Liver (tissue), 3 donors: Measurements from ENCODE around the gene SHANK2.

ENCODE experiments used
- EGR1 ChIP-seq, 2 donors: IDR thresholded peaks; 2 replicates each; pipeline ENCODE4 v1.6.1; 2016 to 2018; ENCODE audit warnings: antibody characterized with exemption in 2 of 2, low read depth in 2 of 2
- FOXA1 ChIP-seq: IDR thresholded peaks from 2 replicates; pipeline ENCODE4 v1.6.1; 2016; ENCODE audit warnings: antibody characterized with exemption
- GABPA ChIP-seq, 2 donors: IDR thresholded peaks in 1 of 2; conservative IDR thresholded peaks in 1 of 2; 2 replicates each; pipeline ENCODE4 v1.6.1; 2016; ENCODE audit warnings: antibody characterized with exemption in 2 of 2, mild to moderate bottlenecking in 1 of 2, moderate library complexity in 1 of 2
- RAD21 ChIP-seq, 2 donors: IDR thresholded peaks; 2 replicates each; pipeline ENCODE4 v1.6.1; 2016; ENCODE audit warnings: antibody characterized with exemption in 2 of 2, mild to moderate bottlenecking in 2 of 2
- SP1 ChIP-seq: IDR thresholded peaks from 2 replicates; pipeline ENCODE4 v1.6.1; 2018; ENCODE audit warnings: antibody characterized with exemption, mild to moderate bottlenecking
- TAF1 ChIP-seq: conservative IDR thresholded peaks from 2 replicates; pipeline ENCODE4 v1.6.1; 2016; ENCODE audit warnings: antibody characterized with exemption, mild to moderate bottlenecking
- YY1 ChIP-seq: IDR thresholded peaks from 2 replicates; pipeline ENCODE4 v1.6.1; 2016; ENCODE audit warnings: antibody characterized with exemption, mild to moderate bottlenecking
- TF ChIP-seq, protein P1 (sequence below): fragments of 150-350 bp; IDR thresholded peaks from 2 replicates; pipeline ENCODE4 v1.5.1; 2017; ENCODE audit warnings: improper control_type of control experiment, low read depth, low read length; ENCODE audit not compliant: missing input control
- TF ChIP-seq, protein P2 (sequence below): IDR thresholded peaks from 2 replicates; pipeline ENCODE4 v1.6.1; 2016; ENCODE audit warnings: antibody characterized with exemption
- TF ChIP-seq, protein P3 (sequence below): IDR thresholded peaks from 2 replicates; pipeline ENCODE4 v1.6.1; 2016; ENCODE audit warnings: antibody characterized with exemption
- TF ChIP-seq, protein P4 (sequence below): IDR thresholded peaks from 2 replicates; pipeline ENCODE4 v1.6.1; 2016; ENCODE audit warnings: antibody characterized with exemption
- donor health status: healthy.
- donor health status: healthy.

DNA sequence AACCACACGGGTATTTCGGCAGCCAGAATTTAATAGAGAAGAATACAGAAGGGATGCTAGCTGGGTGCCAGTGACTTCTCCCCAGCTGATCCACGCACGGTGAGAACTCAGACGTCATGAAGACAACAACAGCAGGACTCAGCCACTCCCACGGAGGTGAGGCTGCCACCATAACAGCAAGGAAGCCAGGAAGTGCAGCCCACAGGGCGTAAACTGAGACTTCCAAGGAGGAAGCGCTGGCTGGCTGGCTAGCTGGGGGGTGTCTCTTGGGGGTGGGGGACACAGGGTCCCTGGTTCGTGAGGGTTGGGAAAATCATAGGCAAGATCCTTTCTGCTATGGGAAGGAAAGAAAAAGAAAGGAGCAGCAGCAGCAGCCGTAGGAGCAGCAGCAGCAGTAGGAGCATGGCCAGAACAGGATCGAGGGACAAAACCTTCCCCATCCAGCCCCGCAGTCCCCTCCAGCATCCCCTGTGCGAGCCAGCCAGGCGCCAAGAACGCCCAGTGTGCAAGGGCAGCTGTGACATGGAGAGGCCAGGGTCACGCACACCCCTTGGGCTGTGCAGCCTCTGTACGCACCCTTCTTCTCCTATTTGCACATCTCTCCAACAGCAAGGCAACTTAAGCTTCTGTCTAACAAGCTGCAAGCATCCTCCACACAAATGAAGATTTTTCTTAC, 49.6 kb upstream of the SHANK2 start:
- TF ChIP-seq, protein P1, sequence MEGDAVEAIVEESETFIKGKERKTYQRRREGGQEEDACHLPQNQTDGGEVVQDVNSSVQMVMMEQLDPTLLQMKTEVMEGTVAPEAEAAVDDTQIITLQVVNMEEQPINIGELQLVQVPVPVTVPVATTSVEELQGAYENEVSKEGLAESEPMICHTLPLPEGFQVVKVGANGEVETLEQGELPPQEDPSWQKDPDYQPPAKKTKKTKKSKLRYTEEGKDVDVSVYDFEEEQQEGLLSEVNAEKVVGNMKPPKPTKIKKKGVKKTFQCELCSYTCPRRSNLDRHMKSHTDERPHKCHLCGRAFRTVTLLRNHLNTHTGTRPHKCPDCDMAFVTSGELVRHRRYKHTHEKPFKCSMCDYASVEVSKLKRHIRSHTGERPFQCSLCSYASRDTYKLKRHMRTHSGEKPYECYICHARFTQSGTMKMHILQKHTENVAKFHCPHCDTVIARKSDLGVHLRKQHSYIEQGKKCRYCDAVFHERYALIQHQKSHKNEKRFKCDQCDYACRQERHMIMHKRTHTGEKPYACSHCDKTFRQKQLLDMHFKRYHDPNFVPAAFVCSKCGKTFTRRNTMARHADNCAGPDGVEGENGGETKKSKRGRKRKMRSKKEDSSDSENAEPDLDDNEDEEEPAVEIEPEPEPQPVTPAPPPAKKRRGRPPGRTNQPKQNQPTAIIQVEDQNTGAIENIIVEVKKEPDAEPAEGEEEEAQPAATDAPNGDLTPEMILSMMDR: no peak
- TF ChIP-seq, protein P2, sequence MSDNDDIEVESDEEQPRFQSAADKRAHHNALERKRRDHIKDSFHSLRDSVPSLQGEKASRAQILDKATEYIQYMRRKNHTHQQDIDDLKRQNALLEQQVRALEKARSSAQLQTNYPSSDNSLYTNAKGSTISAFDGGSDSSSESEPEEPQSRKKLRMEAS: no peak
- TF ChIP-seq RAD21 (IDR thresholded peaks at IDR 0.05) (no peak), GABPA (IDR thresholded peaks at IDR 0.05 in 1 of 2, conservative IDR thresholded peaks at IDR 0.05 in 1 of 2) (no peak), TAF1 (no peak), FOXA1 (no peak), YY1 (no peak), SP1 (no peak), EGR1 (IDR thresholded peaks at IDR 0.05; ENCODE audit: low read depth in 2 of 2) (no peak)
- TF ChIP-seq, protein P3, sequence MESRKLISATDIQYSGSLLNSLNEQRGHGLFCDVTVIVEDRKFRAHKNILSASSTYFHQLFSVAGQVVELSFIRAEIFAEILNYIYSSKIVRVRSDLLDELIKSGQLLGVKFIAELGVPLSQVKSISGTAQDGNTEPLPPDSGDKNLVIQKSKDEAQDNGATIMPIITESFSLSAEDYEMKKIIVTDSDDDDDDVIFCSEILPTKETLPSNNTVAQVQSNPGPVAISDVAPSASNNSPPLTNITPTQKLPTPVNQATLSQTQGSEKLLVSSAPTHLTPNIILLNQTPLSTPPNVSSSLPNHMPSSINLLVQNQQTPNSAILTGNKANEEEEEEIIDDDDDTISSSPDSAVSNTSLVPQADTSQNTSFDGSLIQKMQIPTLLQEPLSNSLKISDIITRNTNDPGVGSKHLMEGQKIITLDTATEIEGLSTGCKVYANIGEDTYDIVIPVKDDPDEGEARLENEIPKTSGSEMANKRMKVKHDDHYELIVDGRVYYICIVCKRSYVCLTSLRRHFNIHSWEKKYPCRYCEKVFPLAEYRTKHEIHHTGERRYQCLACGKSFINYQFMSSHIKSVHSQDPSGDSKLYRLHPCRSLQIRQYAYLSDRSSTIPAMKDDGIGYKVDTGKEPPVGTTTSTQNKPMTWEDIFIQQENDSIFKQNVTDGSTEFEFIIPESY: no peak
- TF ChIP-seq, protein P4, sequence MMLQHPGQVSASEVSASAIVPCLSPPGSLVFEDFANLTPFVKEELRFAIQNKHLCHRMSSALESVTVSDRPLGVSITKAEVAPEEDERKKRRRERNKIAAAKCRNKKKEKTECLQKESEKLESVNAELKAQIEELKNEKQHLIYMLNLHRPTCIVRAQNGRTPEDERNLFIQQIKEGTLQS: no peak
